GM23338 (cell line): ENCODE results near the gene DNAJC10.

Source experiments
- CTCF ChIP-seq, 2 experiments: fragments of 200-600 bp in 1 of 2; sonication (generic) in 1 of 2; conservative IDR thresholded peaks; 2 replicates each; pipeline versions ENCODE4 v1.5.1 to v1.6.1; 2016 to 2017; ENCODE audit warnings: antibody characterized with exemption in 2 of 2, low read depth in 2 of 2, mild to moderate bottlenecking in 2 of 2, moderate library complexity in 1 of 2
- EZH2 ChIP-seq: fragments of 200-600 bp; sonication (generic); IDR thresholded peaks from one replicate; pipeline ENCODE4 v1.8.0; 2017; ENCODE audit warnings: antibody characterized with exemption, mild to moderate bottlenecking, low read depth; ENCODE audit not compliant: unreplicated experiment
- REST ChIP-seq: IDR thresholded peaks from one replicate; pipeline ENCODE4 v1.6.1; 2018; ENCODE audit warnings: antibody characterized with exemption; ENCODE audit not compliant: unreplicated experiment

GRCh38 chr2:182792441-182792840, 76.4 kb downstream of the DNAJC10 start:
- TF ChIP-seq EZH2 (no peak), CTCF (conservative IDR thresholded peaks at IDR 0.05; ENCODE audit: low read depth in 2 of 2) (no peak), REST (no peak)
